ENCODE data around the gene ZNF473. TPM values are rescaled to one million over a fixed set of nuclear protein-coding genes. Genes with fewer than 3 reads are reported as not detected.

ZNF473 gene
- total RNA-seq, 1 donor from 2014 or later, result 9.7 TPM

DNA sequence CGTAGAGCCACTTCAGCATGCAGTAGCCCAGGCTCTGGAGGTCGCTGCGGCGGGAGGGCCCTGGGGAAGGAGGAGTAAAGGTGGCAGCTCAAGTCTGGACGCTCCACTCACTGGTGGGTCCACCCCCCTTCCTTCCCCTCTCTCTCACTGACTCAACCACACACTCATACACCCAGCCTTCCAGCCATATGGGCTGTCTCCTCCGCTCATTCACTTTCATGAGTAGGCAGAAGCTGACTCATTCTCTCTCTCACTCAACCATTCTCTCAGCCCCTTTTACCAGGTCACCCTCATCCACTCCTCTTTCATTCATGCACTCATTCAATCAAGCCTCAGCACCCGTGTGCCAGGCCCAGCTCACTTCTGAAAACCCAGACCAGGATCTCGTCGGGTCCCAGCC lies 37.4 kb upstream of the ZNF473 start:
- TF ChIP-seq, protein P1, sequence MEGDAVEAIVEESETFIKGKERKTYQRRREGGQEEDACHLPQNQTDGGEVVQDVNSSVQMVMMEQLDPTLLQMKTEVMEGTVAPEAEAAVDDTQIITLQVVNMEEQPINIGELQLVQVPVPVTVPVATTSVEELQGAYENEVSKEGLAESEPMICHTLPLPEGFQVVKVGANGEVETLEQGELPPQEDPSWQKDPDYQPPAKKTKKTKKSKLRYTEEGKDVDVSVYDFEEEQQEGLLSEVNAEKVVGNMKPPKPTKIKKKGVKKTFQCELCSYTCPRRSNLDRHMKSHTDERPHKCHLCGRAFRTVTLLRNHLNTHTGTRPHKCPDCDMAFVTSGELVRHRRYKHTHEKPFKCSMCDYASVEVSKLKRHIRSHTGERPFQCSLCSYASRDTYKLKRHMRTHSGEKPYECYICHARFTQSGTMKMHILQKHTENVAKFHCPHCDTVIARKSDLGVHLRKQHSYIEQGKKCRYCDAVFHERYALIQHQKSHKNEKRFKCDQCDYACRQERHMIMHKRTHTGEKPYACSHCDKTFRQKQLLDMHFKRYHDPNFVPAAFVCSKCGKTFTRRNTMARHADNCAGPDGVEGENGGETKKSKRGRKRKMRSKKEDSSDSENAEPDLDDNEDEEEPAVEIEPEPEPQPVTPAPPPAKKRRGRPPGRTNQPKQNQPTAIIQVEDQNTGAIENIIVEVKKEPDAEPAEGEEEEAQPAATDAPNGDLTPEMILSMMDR (IDR thresholded peaks at IDR 0.05), result no peak
- TF ChIP-seq EZH2 (IDR thresholded peaks at IDR 0.05) (no peak), EZH2phosphoT487 (IDR thresholded peaks at IDR 0.05) (no peak)

DNA sequence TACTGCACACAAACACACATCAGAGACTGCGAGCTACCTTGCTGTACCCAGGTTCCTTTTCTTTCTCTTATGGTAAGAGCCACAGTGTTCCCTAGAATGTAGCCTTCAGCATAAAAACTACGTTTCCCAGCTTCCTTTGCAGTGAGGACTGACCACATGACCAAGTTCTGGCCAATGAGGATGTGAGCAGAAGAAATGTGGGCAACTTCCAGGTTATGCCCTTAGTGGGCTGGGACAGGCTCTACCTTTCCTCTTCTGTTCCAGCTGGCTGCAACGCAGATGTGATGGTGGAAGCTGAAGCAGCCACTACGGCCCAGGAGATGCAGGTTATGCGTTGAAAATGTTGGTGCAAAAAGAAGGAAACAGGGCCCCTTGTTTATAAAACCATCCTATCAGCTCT lies 28.1 kb upstream of the ZNF473 start:
- H2AFZ ChIP-seq (replicated peaks), result no peak overlapping the region
- no peaks in the 10 kb centered on the region for H3K4me1 ChIP-seq
- H3K79me2 ChIP-seq (ENCODE audit: low read depth), result no peaks in the 10 kb centered on the region
- H3K4me3 ChIP-seq, result no peak overlapping the region
- H3K4me2 ChIP-seq, result no peak overlapping the region
- H3K27me3 Mint-ChIP-seq (ENCODE audit: insufficient read depth, low read depth), result no peaks in the 10 kb centered on the region
- no peak overlapping the region for H3K4me3 Mint-ChIP-seq
- H4K20me1 ChIP-seq (ENCODE audit: low read depth), result no peaks in the 10 kb centered on the region
- H3K27ac ChIP-seq, result no peak overlapping the region
- H3K36me3 Mint-ChIP-seq, result peaks cover 15% of the 10 kb centered on the region
- H3K36me3 ChIP-seq, result no peaks in the 10 kb centered on the region
- no peak overlapping the region for H3K27ac Mint-ChIP-seq
- H3F3A ChIP-seq (ENCODE audit: low read depth), result no peaks in the 10 kb centered on the region
- H3K4me1 Mint-ChIP-seq, result no peaks in the 10 kb centered on the region
- H3K9me3 ChIP-seq (ENCODE audit: low read depth), result no peaks in the 10 kb centered on the region
- no peak overlapping the region for H3K9ac ChIP-seq
- peak; percentile 60 for DNase-seq (ENCODE audit: low spot score)
- H3K9me3 Mint-ChIP-seq, result no peaks in the 10 kb centered on the region
- TF ChIP-seq EZH2 (IDR thresholded peaks at IDR 0.05), result no peak
- TF ChIP-seq, protein P1 (IDR thresholded peaks at IDR 0.05), result no peak
- H3K27me3 ChIP-seq, result no peaks in the 10 kb centered on the region

More for the DNA sequence above, 37.4 kb upstream of the ZNF473 start:
- H3K27me3 Mint-ChIP-seq (ENCODE audit: insufficient read depth, low read depth), result peaks cover 8% of the 10 kb centered on the region
- no peak overlapping the region for H3K4me3 ChIP-seq
- no peaks in the 10 kb centered on the region for H3K4me1 ChIP-seq
- no peaks in the 10 kb centered on the region for H3K9me3 Mint-ChIP-seq
- H2AFZ ChIP-seq (replicated peaks), result no peak overlapping the region
- H3K27me3 ChIP-seq, result no peaks in the 10 kb centered on the region
- no peak overlapping the region for H3K27ac ChIP-seq
- H3K9ac ChIP-seq, result no peak overlapping the region
- peaks cover 5% of the 10 kb centered on the region for H3K36me3 Mint-ChIP-seq
- no peaks in the 10 kb centered on the region for H3K79me2 ChIP-seq (ENCODE audit: low read depth)
- DNase-seq (ENCODE audit: low spot score), result no peak
- peaks cover 7% of the 10 kb centered on the region for H3F3A ChIP-seq (ENCODE audit: low read depth)
- no peaks in the 10 kb centered on the region for H3K9me3 ChIP-seq (ENCODE audit: low read depth)
- no peak overlapping the region for H3K27ac Mint-ChIP-seq
- peak overlapping the region; percentile 8 for H3K4me3 Mint-ChIP-seq
- no peaks in the 10 kb centered on the region for H3K36me3 ChIP-seq
- H3K4me1 Mint-ChIP-seq, result no peaks in the 10 kb centered on the region
- no peak overlapping the region for H3K4me2 ChIP-seq
- H4K20me1 ChIP-seq (ENCODE audit: low read depth), result peaks cover 26% of the 10 kb centered on the region

DNA sequence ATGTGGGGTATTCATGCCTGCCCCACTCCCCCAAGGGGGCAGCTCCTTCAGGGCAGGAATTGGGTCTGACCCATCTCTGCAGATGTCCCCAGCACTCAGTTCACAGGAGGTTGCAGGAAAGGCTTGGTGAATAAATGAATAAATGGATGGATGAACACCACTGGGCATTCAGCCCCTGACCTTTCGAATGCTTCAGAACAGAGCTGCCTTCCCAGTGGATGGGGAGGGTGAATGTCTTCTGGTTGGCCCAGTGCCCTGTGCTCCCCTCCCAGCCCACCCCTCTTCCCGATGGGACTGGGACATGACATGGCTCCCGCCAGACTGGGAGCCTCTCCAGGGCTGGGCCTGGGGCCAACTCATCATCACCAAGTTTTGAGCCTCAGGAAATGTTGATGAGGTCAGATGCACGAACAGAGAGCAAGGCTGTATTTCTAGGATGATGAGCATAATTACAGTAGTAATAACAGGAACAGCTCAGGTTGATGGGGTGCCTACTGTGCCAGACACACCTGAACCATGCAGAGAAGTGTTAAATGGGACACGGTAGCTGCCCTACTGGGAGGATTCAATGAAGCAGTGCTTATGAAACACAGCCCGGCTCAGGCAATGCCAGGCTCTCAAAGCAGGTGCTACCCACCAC lies 26.3 kb upstream of the ZNF473 start:
- Histone ChIP-seq H3K27ac (no peak overlapping the region), H3K4me3 (no peak overlapping the region), H3F3A (ENCODE audit: low read depth) (no peaks in the 10 kb centered on the region), H3K4me2 (no peak overlapping the region), H3K79me2 (ENCODE audit: low read depth) (no peaks in the 10 kb centered on the region), H3K9me3 (ENCODE audit: low read depth) (no peaks in the 10 kb centered on the region), H3K27me3 (no peaks in the 10 kb centered on the region), H3K9ac (no peak overlapping the region), H2AFZ (replicated peaks) (no peak overlapping the region), H3K36me3 (no peaks in the 10 kb centered on the region), H4K20me1 (ENCODE audit: low read depth) (no peaks in the 10 kb centered on the region), H3K4me1 (no peaks in the 10 kb centered on the region)
- H3K27me3 Mint-ChIP-seq (ENCODE audit: insufficient read depth, low read depth), result no peaks in the 10 kb centered on the region
- no peaks in the 10 kb centered on the region for H3K9me3 Mint-ChIP-seq
- H3K36me3 Mint-ChIP-seq, result peaks cover 13% of the 10 kb centered on the region
- peak overlapping the region; percentile 24 for H3K4me3 Mint-ChIP-seq
- no peaks in the 10 kb centered on the region for H3K4me1 Mint-ChIP-seq
- TF ChIP-seq EZH2phosphoT487 (IDR thresholded peaks at IDR 0.05) (no peak), EZH2 (IDR thresholded peaks at IDR 0.05) (no peak)
- TF ChIP-seq, protein P1 (IDR thresholded peaks at IDR 0.05), result no peak
- no peak overlapping the region for H3K27ac Mint-ChIP-seq
- no peak for DNase-seq (ENCODE audit: low spot score)
